Inferior parietal cortex (tissue), 1 donor: ENCODE results near the gene SH3RF1.
A peak's percentile ranks its signal among the peaks of the same experiment; 100 is the strongest.

Experiments used
- DNase-seq: peaks from one replicate; pipeline ENCODE4 v3.0.0-alpha.2; 2016; ENCODE audit errors: extremely low spot score

The SH3RF1 gene

DNA sequence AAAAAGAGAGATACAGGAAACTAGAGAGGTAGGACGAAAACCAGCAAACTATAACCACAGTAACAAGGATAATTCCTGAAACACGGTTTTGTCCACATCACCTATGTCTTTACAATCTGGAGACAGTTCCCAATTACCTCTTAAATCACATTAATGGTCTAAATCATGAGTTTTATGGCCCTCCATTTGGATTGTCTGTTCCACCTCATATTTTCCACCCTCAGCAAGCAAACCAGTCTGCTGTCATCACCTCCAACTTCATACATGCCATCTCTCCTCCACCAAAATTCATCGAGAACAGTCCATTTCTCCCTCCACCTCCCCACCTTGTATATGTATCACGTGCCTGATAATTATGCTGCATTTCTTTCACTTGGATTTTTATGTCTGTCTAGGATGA lies 107.3 kb downstream of the SH3RF1 start:
- no peak for DNase-seq

DNA sequence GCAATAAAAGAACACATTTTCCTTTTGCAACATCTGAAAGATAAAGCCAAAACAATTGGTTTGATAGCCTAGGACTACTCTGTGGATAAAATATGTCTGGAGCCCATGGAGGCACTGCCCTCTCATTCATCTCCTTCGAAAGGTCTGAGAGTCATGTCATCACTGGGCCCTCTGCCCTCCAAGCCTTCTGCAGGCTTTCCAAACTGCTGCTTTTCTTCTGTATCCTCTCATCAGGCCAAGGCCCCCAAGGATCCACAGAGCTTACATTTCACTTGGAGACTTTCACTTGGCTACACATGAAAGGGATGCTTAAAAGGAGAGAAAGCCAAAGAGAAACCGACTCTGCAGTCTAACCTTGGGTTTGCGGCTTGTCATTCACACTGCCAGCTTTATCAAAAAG lies 109.9 kb downstream of the SH3RF1 start:
- no peak for DNase-seq

DNA sequence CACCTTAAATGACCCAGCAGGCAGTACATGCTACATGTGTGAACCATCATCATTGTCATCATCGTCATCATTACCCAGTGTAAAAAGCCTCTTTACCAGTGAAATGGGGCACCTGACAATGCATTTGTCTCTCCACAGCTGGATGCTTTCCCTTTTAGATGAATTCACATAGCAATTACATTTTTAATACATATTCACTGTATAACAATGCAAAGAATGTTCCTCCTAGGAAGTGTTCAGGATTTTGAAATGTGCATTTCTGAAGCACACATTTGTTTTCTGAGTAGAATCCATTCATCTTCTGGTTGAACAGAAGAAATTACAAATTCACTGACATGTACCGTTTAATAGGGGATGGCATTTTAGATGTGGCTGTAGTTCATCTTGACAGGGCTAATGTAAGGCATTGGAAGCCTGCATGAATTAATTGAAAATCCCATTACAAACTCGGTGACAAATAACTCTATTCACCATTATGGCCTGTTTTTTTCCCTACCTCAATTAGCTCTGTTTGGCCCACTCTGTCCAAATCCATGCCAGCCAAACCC lies 111.1 kb downstream of the SH3RF1 start:
- DNase-seq = peak; percentile 29

DNA sequence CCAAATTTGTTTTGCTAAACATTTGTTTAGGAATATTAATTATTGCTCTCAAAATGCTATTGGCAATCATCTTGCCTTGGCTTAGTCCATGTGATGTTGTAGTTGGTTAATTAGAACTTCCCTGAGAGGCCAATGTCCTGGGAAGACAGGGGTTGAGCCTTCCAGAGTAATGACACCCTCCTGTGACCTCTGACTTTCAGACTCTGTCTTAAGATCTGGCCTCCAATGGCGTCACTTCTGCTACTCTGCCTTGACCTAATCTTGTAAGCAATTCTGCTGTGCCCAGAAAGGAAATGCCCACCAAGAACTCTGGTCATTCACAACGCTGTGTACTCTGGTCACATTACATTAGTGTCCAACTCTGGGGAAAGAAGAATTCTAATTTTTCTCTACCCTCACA lies 111.9 kb downstream of the SH3RF1 start:
- DNase-seq = no peak

DNA sequence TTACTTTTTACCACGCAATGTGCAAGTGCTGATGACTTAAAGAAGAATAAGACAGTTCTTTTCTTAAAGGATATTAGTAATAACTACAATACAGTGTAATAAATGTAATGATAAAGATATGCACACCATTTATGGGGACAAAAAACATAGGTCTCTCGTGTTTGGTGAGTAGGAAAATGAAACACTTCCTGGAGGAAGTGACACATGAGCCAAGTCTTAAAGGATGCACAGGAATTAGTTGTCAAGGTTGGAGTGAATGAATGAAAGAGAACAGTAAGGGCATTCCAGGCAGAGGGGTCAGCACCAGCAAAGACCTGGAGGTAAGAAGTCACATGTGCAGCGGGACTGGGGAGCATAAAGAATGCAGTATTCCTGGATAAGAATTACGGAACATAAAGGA lies 112.7 kb downstream of the SH3RF1 start:
- no peak for DNase-seq

DNA sequence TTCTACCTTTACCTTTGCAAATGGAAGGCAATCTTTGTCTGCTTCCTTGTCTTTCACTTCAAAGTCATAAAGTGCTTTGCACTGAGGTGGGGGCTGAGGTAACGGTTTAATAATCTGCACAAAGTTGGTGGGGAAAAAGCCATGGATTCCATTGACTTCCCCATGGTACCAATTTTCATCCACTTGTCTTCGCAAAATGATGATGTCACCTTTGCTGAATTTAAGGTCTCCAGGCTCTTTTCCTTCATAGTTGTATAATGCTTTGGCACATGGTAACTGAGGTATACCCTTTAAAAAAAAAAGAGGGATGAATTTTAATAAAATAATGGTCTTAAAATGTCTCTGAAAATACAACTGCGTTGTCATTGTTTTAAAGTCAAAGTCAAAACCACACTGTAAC lies 114.4 kb downstream of the SH3RF1 start:
- no peak for DNase-seq

DNA sequence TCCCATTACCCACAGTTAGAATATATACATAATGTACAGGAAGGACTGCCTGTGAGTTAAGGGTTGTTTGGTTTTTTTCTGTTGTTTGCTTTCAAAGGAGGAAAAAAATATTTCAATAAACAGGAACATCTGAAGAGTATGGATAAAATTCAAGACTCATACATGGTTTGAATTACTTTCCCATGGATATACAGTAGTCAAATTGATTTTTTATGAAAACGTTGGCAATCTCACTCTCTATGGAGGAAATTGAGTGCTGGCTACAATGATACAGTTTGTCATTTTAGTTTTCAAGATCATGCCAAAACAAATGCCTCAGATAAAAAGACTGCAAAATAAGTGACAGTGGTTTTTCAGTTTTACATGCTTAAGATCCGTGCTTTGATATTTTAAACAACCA lies 116.6 kb downstream of the SH3RF1 start:
- DNase-seq = no peak

DNA sequence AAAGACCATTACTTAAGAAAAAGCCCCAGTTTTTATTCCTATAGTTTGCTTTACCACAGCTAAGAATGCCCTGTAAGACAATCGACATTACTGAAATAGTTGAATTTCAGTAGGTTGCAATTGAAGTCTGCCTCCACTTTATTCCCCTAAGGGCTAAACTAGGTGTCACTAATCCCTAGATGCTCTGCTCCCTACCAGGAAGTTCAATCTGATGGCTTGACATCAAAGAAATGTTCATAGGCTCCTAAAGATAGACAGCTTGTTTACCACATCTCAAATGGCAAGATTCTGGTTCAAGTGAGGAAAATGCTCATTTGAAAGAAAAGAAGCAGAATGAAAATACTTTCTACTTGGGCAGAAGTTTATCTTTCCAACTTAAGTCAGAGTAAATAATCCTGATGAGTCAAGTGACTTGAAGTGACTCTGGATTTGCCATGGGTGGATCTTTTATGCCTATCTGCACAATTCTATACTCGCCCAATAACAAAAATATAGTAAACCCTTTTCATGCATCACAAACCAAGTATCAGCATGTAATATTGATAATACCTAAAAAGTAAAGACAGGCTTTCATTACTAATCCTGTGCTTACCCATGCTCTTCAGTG lies 117.2 kb downstream of the SH3RF1 start:
- no peak for DNase-seq

DNA sequence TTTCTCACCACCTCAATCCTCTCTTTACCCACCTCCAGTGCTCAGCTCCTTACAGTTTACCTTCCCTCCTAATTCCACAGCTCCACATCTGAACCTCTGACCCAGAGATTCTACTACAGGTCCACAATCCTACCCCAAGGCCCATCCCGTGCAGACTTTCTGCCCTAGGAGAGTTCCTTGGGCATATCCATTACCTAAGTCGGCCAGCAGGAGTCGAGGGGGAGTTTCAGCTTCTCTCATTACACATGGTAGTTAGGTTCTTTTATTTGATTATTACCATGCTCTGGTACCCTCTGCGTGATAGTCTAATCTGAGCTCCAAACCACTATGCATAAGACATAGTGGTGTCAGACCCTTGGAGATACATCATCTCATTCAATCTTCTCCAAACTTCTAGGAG lies 117.9 kb downstream of the SH3RF1 start:
- no peak for DNase-seq

DNA sequence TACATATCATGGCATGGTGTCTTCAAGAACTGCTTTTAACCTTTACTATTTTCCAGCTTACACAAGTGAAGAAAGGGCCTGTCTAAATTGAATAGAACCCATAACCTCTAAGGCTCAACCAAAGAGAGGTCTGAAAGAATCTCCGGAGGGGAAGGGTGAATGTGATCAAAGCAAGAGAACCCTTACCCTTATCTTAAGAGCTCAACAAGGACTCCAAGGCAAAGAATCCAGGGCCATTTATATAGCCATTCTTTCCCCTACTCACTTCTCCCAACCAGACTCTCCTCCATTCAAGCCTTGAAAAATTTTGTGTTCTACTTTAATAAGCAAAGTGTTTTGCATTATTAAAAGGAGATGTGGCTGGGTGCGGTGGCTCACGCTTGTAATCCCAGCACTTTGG lies 118.7 kb downstream of the SH3RF1 start:
- no peak for DNase-seq

DNA sequence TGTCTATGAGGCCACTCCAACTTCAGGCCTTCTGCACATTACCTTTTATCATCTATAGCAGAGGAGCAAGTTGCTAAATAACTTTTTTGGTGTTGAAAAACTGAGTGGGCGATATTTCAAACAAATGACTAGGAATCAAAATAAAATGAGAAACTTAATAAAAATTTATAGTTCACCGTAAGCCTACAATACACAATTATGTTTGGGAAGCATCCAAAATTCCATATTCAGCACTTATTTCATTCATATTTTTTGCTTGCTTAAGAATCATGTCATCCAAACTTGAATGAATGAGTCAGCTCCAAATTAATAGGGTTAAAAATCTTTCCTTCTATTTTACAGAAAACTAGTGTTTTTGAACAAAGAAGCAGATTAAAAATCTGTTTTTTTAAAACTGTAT lies 119.1 kb downstream of the SH3RF1 start:
- no peak for DNase-seq

DNA sequence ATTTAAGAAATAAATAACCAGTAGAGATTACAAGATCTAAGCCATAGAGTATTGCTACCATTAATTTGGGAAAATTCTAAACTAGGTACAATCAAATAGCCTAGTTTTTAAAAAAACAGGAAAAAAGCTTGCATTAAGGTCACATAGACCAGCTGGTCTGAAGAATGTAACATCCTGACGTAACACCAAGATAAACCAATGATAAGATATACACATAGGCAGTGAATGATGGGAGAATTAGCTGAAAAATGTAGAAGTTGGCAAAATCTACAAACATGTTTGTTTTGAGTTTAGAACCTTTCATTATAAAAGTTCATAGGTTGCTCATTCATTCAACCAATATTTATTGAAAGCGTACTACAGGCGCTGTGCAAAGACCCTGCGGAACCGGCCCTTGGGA lies 120.0 kb downstream of the SH3RF1 start:
- no peak for DNase-seq

DNA sequence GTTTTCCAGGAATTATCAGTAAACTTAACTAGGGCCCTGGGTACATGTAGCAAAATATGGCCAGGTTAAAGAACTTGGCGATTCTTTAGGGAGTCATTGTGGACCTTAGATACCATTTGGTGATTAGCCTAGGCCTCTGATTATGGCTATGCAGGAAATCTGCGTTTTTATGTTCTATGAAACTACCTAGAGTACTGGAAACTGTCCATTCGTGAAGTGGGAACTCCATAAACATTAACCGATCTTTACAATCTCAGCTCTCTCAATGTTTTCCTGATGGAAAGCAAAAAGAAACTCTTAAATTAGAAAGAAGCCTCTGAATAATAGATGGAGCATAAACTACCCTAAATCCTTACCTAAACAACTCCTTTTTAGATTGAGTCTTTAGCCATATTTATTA lies 121.9 kb downstream of the SH3RF1 start:
- DNase-seq = no peak

DNA sequence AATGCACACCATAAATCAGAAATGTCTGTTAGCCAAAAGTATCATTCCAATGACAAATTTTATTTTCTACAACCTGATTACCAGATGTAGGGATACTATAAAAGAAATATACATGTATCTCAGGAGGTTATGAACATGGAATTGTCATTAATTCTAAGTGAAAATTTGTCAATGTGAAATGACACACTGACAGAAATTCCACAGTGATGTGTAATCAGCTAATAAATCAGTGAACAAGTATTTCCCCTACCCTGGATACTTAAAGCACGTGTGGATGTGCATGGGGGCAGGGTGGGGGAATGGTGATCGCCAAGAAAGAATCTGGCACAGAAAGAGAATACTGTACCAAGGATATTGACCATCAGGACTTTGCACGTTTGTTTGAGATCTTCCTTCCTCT lies 123.6 kb downstream of the SH3RF1 start:
- DNase-seq = no peak

DNA sequence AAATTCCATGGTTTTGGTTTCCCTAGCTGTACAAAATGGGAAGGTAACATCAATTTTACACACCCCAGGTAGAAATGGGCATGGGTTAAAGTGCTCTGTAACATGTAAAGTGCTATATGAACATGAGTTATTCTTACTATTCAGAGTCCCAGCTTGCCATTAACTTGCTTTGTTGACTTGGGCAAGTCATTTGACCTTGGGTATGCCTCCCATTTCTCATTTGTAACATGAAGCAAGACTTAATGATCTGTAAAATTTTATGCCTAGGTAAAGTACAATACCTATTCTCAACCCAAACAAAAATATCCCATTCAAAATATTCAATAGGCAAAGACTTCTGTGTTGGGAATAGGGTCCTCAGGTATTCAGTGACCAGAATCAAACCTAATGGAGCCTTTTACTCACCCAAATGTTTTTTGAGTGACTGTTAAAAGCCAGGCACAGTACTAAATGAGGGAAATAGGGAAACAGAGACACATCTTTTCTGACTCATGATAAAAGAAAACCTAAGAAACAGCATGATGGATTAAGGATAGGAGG lies 126.6 kb downstream of the SH3RF1 start:
- no peak for DNase-seq

DNA sequence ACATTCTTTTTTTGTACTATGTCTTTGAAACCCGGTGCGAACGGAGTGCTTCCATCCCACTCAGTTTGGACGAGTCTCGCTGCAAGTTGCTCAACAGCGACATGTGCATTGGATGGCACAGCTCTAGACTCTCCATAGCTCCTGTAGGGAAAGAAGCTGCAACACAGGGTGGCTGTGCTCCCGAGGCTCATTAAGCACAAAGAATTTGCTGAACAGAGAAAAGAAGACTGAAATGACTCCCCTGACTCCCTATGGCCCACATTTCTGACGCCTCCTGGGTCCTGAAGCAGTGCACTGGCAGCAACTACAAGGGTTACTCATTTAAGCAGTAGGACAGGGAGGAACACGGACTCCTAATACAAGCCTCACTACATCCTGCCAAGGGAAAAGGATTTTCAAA lies 127.4 kb downstream of the SH3RF1 start:
- no peak for DNase-seq

DNA sequence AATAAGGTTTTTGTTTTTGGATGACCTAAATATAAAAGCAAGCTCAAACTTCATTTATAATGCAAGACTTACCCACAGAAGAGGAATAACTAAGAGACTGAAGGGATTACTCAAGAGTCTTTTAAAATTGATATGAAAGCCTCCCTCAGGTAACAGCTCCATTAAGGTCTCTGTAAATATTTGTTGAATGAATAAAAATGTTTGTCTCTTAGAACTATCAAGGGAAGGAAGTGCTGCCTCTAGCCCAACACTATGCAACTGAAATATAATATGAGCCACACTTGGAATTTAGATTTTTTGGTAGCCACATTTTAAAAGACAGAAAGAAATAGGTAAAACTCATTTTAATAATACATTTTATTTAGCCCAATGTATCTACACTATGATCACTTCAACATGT lies 127.8 kb downstream of the SH3RF1 start:
- no peak for DNase-seq

DNA sequence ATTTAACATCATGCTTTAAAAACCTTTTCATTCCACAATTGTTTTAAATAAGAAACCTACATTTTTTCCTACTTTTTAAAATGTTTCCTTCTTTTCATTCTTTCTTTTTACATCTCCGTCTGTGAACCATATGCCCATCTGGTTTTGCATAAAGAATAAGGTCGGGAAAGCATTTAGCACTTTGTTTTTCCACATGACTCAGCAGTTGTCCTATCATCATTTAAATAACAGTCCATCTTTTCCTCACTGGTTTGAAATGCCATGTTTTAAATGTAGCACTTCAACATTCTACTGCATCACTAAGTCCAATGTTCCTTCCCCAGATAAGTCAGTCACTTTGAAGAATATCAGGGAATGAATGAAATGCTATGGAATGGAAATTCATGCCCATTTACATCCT lies 128.4 kb downstream of the SH3RF1 start:
- DNase-seq = no peak

DNA sequence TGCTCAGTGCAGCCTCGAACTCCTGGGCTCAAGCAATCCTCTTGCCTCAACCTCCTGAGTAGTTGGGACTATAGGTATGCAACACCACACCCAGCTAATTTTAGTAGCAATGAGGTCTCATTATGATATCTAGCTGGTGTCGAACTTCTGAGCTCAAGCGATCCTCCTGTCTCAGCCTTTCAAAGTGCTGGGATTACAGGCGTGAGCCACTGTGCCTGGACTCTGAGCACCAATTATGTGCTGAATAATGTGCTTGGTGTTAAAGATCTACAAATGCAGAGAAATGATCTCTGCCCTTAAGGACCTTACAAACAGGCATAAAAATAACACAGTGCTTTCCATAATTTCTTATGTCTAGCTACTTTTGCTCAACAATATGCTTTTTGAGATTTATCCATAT lies 131.7 kb downstream of the SH3RF1 start:
- DNase-seq = no peak

DNA sequence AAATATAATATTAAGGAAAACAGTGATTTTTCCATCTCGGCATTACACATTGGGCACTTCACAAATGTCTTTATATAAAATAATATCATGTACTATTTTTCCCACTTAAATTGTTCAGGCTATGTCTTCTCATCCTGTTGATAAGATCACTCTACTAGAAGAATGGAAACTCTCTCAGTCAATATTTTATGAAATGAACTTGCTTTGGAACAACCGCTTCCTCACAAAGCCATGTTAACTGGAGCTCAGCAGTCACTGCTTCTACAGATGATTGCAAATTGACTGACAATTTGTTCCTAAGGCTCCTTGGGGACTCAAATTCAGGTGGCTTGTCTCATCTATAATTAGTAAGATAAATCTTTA lies 133.2 kb downstream of the SH3RF1 start:
- DNase-seq = no peak

DNA sequence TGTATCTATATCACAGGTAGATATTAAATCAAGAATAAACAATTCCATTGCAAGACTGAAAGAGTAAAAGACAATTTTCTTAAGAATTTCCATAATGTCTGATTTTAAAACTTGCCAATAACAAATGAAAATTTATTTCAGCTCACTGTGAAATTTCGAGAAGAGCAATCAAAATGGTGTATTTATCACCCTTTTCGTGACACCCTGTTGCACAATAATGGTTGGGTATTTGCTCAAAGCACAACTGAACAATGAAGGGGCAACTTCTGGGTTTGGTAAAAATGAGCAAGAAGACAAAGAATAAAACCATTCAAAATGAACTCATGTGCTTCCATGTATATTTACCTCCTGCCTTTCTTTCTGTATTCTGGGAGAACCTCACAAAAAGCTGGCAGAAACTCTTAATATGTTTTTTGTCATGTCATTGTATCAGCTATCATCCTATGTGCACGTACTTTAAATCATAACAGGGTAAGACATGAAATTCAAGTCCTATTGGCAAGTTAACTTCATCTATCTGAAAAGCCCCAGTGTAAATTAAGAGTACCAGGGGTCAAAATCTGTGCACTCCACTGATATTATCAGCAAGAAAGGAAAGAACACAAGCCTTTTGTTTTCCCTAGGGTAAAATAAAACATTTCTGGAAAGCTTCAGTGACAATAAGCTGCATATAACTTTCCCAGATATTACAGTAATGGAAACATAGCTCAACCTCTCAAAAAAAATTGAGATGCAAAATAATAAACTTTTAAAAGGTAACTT lies 133.8 kb downstream of the SH3RF1 start:
- no peak for DNase-seq

DNA sequence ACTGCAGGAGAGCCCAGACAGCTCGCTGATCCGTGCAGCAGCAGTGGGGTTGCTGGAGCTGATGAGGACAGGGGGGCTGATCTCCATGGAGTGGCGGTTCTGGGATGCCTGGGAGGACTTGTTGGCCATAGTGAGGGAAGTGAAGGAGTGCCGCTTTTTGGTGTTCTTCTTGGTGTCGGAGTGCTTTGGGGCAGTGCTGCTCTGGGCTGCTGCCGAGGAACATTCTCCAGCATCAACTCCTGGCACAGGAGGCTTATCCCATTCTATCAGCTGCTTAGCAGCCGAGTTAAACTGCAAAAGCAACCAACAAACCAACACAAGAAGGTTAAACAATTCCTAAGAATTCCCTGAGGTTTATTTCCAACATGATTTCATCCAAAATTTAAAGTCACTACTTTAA lies 134.4 kb downstream of the SH3RF1 start:
- DNase-seq = no peak

DNA sequence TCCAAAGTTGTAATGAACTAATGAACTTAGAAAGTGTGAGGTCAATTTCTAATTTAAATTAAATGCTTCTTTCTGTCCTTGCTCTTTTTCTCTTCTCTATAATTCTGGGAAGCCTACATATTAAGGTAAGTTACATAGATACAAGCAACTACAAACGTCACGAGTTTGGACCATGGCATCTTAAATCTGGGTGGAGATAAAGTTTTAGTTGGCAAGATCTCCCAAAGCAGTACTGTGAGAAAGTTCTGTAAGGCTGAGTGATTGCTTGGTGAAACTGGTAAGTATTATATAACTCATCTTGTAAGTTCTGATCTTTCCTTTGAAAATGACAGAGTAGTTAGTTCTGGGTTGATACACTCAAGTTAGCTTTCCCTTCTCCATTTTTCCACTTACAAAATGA lies 135.0 kb downstream of the SH3RF1 start:
- DNase-seq = no peak
